ENCODE results near the gene THOC6. TPM values are rescaled to one million over a fixed set of nuclear protein-coding genes. Genes with fewer than 3 reads are reported as not detected.

THOC6 gene
- total RNA-seq, 1 donor from 2014 or later = 40.1 TPM

DNA sequence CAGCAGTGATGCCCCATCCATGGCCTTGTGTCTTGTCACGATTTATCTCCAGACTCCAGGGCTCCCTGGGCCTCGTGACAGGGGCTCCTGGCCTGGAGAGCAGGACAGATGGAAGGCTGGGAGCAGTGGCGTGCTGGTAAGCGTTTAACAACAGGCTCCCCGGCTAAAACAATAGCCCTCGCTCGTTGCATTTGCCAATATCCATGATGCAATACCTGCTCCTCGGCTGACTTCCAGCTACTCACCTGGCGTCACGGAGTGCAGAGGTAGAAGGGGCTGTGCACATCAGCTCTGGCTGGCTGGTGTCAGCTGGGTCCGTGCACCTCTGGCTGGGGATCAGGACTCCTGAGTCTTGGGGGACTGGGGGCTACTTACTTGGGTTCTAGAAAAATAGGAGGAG lies 14.4 kb downstream of the THOC6 start:
- no peak overlapping the region for H3K4me3 Mint-ChIP-seq
- H3K4me1 Mint-ChIP-seq (ENCODE audit: unreplicated experiment) = no peaks in the 10 kb centered on the region
- H3K9me3 Mint-ChIP-seq = no peaks in the 10 kb centered on the region
- H3K27ac Mint-ChIP-seq = no peak overlapping the region
- DNase-seq (ENCODE audit: extremely low spot score, unreplicated experiment) = no peak
- peaks cover 84% of the 10 kb centered on the region for H3K27me3 Mint-ChIP-seq
- TF ChIP-seq, protein P1, sequence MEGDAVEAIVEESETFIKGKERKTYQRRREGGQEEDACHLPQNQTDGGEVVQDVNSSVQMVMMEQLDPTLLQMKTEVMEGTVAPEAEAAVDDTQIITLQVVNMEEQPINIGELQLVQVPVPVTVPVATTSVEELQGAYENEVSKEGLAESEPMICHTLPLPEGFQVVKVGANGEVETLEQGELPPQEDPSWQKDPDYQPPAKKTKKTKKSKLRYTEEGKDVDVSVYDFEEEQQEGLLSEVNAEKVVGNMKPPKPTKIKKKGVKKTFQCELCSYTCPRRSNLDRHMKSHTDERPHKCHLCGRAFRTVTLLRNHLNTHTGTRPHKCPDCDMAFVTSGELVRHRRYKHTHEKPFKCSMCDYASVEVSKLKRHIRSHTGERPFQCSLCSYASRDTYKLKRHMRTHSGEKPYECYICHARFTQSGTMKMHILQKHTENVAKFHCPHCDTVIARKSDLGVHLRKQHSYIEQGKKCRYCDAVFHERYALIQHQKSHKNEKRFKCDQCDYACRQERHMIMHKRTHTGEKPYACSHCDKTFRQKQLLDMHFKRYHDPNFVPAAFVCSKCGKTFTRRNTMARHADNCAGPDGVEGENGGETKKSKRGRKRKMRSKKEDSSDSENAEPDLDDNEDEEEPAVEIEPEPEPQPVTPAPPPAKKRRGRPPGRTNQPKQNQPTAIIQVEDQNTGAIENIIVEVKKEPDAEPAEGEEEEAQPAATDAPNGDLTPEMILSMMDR (conservative IDR thresholded peaks at IDR 0.05) = no peak
- no peaks in the 10 kb centered on the region for H3K36me3 Mint-ChIP-seq

DNA sequence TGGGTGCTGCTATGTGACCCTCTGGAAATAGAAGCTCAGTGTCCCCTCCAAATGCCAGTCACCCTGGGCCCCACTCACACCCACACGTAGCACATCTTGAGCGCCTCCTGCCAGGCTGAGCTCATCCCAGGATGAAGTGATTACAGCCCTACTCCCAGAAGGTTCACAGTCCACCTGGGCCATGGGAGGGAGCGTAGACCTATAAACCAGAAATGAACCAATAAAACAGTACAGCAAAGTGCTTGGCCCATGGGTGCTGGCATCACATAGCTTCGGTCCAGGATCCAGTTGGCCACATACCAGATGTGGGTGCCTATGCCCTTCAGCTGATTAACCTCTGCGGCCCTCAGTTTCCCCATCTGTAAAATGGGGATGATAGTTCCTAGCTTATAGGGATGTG lies 15.1 kb downstream of the THOC6 start:
- H3K36me3 Mint-ChIP-seq = no peaks in the 10 kb centered on the region
- H3K27me3 Mint-ChIP-seq = peaks cover 84% of the 10 kb centered on the region
- H3K4me3 Mint-ChIP-seq = no peak overlapping the region
- H3K27ac Mint-ChIP-seq = no peak overlapping the region
- TF ChIP-seq, protein P1 (conservative IDR thresholded peaks at IDR 0.05) = no peak
- H3K4me1 Mint-ChIP-seq (ENCODE audit: unreplicated experiment) = no peaks in the 10 kb centered on the region
- H3K9me3 Mint-ChIP-seq = no peaks in the 10 kb centered on the region
- DNase-seq (ENCODE audit: extremely low spot score, unreplicated experiment) = no peak

DNA sequence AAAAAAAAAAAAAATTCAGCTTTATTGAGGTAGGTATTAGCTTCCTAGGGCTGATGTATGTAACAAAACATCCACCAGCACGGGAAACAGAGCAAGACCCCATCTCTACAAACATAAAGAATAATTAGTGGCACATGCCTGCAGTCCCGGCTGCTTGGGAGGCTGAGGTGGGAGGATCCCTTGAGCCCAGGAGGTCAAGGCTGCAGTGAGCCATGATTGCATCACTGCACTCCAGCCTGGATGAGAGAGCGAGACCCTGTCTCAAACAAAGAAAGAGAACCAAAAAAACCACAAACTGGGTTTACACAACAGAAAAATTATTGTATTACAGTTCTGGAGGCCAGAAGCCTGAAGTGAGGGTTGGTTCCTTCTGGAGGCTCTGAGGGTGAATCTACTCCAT lies 18.5 kb downstream of the THOC6 start:
- H3K4me3 Mint-ChIP-seq = no peak overlapping the region
- peaks cover 82% of the 10 kb centered on the region for H3K27me3 Mint-ChIP-seq
- peaks cover 4% of the 10 kb centered on the region for H3K4me1 Mint-ChIP-seq (ENCODE audit: unreplicated experiment)

DNA sequence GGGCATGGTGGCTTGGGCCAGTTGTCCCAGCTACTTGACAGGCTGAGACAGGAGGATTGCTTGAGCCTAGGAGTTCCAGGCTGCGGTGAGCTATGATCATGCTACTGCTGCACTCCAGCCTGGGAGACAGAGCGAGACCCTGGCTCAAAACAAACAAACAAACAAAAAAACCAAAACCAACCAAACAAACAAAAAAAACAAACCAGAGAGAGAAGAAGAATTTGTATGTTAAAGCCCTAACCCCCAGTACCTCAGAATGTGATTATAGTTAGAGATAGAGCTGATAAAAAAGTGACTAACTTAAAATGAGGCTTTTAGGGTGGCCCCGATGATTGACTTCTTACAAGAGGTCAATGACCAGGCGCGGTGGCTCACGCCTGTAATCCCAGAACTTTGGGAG lies 20.9 kb downstream of the THOC6 start:
- Mint-ChIP-seq H3K4me3 (peak overlapping the region; percentile 82), H3K36me3 (no peaks in the 10 kb centered on the region), H3K4me1 (ENCODE audit: unreplicated experiment) (peaks cover 4% of the 10 kb centered on the region), H3K9me3 (no peaks in the 10 kb centered on the region), H3K27ac (no peak overlapping the region), H3K27me3 (peaks cover 81% of the 10 kb centered on the region)
- TF ChIP-seq, protein P1 (conservative IDR thresholded peaks at IDR 0.05) = no peak
- no peak for DNase-seq (ENCODE audit: extremely low spot score, unreplicated experiment)

More for the DNA sequence above, 18.5 kb downstream of the THOC6 start:
- TF ChIP-seq, protein P1 (conservative IDR thresholded peaks at IDR 0.05) = no peak
- Mint-ChIP-seq H3K27ac (no peak overlapping the region), H3K9me3 (no peaks in the 10 kb centered on the region), H3K36me3 (no peaks in the 10 kb centered on the region)
- DNase-seq (ENCODE audit: extremely low spot score, unreplicated experiment) = no peak

DNA sequence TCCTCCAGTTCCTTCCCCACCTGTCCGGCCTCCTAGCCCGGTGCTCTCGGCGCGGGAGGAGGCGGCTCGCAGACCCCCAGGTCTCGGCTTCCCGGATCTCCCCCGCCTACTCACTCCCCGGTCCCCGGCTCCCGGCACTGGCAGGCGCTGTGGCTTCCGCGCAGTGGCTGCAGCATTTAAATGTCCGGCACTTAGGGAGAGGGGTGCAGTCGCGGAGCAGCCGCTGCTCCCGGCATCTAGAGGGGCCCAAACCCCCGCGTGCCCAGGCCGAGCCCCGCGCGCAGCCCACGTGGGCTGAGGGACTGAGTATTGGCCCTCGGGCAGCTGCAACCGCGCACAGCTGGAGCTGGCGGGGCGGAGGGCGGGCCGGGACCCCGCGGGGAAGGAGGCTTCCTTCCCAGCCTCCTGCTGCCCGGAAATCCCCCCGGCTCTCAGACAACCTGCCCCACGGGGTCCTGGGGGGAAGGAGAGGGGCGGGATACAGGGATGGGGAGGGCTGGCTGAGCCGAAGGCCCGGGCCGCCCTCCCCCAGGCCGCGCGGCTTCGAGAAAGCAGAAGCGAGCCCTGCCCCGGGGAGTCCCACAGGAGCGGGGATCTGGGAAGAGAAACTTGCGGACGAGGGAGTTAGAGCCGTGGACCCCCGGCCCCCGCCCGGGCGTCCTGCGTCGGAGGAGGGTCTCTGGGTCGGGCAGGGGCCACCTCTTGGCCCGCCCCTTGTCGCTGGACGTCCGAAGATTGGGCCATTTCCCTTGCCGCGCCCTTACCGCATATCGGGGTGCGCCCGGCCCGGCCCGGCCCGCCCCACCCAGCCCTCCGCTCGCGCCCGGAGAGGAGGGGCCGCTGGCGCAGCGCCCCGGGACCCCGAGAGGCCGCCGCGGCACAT lies 22.2 kb downstream of the THOC6 start, which contains the start of gene MMP25:
TSS of gene MMP25 (plus strand) at position 804 of the 883 bp plus-strand sequence. CDS start 357 bp downstream, outside the sequence.
- H3K4me1 Mint-ChIP-seq (ENCODE audit: unreplicated experiment) = peaks cover 4% of the 10 kb centered on the region
- H3K9me3 Mint-ChIP-seq = no peaks in the 10 kb centered on the region
- peak; percentile 73 for DNase-seq (ENCODE audit: extremely low spot score, unreplicated experiment)
- H3K4me3 Mint-ChIP-seq = peak within 1 kb of the TSS; percentile 82
- H3K36me3 Mint-ChIP-seq = no peaks in the 10 kb centered on the region
- TF ChIP-seq, protein P1 (conservative IDR thresholded peaks at IDR 0.05) = no peak
- peaks cover 80% of the 10 kb centered on the region for H3K27me3 Mint-ChIP-seq
- H3K27ac Mint-ChIP-seq = peak within 1 kb of the TSS; percentile 69

Measured in type B pancreatic cell (in vitro differentiated cells).